Left cardiac atrium (tissue), 4 donors: ENCODE results near the gene DSCAML1. TPM values are rescaled to one million over a fixed set of nuclear protein-coding genes. Genes with fewer than 3 reads are reported as not detected.
A peak's percentile ranks its signal among the peaks of the same experiment; 100 is the strongest.

Experiments used
- ATAC-seq, 2 donors: fragments of 200-7000 bp; cut with Tn5 transposase; one replicate each; pipeline ENCODE4 v1.9.1; 2020; ENCODE audit warnings: mild to moderate bottlenecking in 2 of 2, moderate library complexity in 2 of 2
- DNase-seq: peaks from one replicate; pipeline ENCODE4 v3.0.0-alpha.2; 2020
- intact Hi-C, 2 donors: fragments of 100-400 bp; cut with DNase I; formaldehyde crosslinking; loops; one replicate each; pipeline versions ENCODE4 v1.14.1 to v1.15.1; 2022 to 2023
- long read RNA-seq: library from polyadenylated mRNA; unstranded; transcript quantifications from one replicate; pipeline ENCODE4 v2.0.0, GENCODE V29; 2021
- total RNA-seq, 2 donors: library from RNA; stranded (reverse); fragmentation: NEBNext Ultra II Directional; extraction: Animal tissue kit (Norgen Biotek cat#: 25700); gene quantifications; one replicate each; pipeline ENCODE4 v1.2.1, GENCODE V29; 2021
- donor health status: DM: no; HTN: yes; CAD: no.
- donor health status: DM: no; HTN: yes; CAD: no; lungs with severe emphysema.
- donor health status: DM: yes; HTN: yes; CAD: no.
- donor health status: Dilated cardiomyopathy.

The DSCAML1 gene, protein sequence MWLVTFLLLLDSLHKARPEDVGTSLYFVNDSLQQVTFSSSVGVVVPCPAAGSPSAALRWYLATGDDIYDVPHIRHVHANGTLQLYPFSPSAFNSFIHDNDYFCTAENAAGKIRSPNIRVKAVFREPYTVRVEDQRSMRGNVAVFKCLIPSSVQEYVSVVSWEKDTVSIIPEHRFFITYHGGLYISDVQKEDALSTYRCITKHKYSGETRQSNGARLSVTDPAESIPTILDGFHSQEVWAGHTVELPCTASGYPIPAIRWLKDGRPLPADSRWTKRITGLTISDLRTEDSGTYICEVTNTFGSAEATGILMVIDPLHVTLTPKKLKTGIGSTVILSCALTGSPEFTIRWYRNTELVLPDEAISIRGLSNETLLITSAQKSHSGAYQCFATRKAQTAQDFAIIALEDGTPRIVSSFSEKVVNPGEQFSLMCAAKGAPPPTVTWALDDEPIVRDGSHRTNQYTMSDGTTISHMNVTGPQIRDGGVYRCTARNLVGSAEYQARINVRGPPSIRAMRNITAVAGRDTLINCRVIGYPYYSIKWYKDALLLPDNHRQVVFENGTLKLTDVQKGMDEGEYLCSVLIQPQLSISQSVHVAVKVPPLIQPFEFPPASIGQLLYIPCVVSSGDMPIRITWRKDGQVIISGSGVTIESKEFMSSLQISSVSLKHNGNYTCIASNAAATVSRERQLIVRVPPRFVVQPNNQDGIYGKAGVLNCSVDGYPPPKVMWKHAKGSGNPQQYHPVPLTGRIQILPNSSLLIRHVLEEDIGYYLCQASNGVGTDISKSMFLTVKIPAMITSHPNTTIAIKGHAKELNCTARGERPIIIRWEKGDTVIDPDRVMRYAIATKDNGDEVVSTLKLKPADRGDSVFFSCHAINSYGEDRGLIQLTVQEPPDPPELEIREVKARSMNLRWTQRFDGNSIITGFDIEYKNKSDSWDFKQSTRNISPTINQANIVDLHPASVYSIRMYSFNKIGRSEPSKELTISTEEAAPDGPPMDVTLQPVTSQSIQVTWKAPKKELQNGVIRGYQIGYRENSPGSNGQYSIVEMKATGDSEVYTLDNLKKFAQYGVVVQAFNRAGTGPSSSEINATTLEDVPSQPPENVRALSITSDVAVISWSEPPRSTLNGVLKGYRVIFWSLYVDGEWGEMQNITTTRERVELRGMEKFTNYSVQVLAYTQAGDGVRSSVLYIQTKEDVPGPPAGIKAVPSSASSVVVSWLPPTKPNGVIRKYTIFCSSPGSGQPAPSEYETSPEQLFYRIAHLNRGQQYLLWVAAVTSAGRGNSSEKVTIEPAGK (N-terminal part only)
- total RNA-seq: under 1 TPM; 0.76 to 0.88 TPM
- long read RNA-seq: 0 reads

- ATAC-seq (peak; percentile 88 to 92), DNase-seq (peak; percentile 59)
- intact Hi-C loops: loop anchor here in 1 of 2 donors (10.0 kb wide), 1 partner anchor 182 kb away; no protein-coding TSS in a partner anchor
Observed at GRCh38 chr11:117796872-117797529, at the start of gene DSCAML1. Gene DSCAML1 (minus strand): TSS chr11:117797216. CDS start chr11:117797079, 137 bp downstream.

DNA sequence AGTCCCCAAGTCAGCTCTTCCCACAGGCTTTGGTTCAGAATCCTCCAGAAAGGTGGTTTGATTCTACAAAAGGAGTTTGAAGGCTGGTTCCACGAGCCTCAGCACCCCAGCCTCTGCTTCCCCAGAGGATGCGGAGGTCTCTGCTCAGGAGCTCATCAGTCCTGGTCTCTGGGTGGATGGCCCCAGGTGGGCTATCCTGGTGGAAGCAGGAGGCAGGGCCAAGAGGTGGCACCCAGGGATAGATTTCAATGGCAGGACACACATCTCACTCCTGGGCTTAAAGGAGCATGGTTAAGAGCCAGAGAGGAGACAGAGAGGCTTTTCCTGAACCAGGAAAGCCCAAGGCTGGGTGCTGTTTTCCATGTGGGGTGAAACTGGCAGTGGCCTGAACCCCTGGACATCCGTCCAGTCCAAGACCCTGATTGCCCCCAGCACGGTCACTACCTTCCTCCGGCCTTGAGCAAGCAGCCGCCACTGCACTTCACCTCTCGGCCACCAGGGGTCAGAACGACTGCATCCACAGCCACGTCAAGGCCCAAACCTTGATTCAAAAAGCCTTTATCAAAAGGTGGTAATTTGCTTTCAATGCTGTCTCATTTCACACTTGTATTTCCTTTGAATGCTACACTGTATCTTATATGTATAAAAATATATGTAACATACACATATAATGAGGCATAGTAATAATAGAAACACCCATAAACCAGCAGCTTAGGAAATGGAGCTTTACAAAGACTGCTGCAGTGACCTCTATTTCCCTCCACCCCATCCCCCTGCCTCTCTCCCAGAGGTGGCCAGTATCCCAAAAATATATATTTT lies 46.9 kb upstream of the DSCAML1 start:
- peak; percentile 66 to 71 for ATAC-seq
- intact Hi-C loops: loop anchor here (1.0 to 10.0 kb wide), 5 partner anchors 63 to 211 kb away; no protein-coding TSS in a partner anchor
- peak; percentile 82 for DNase-seq

- intact Hi-C loops: loop anchor here (2.0 to 10.0 kb wide), 4 partner anchors 65 to 212 kb away; no protein-coding TSS in a partner anchor
- ATAC-seq: peak; percentile 29 to 48
- DNase-seq: peak; percentile 29
Observed at GRCh38 chr11:117842131-117842941, 45.3 kb upstream of the DSCAML1 start.

DNA sequence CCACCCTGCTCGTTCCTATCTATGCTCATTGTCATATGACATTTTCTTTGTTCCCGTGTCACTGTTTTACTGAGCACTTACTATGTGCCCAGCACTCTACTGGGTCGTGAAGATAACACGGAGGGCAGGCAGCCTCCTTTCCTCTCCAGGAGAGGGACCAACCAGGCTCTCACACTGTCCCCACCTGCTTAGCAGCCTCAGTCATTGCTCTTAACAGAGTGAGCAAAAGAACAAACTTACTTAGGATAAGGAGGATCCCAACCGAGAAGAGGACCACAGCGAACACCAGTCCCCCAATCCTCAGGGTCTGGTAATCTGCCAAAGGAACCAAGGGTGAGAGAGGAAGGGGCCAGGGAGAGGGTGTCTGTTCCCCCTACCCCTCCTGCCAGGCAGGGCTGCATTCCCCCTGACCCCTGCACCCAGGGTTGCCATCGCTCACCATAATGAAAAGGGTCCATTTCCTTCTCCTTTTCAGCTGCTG lies 44.6 kb upstream of the DSCAML1 start:
- ATAC-seq (peak in 1 of 2 donors; percentile 12), DNase-seq (peak; percentile 10)
- intact Hi-C loops: loop anchor here (2.0 to 10.0 kb wide), 4 partner anchors 66 to 213 kb away; no protein-coding TSS in a partner anchor

DNA sequence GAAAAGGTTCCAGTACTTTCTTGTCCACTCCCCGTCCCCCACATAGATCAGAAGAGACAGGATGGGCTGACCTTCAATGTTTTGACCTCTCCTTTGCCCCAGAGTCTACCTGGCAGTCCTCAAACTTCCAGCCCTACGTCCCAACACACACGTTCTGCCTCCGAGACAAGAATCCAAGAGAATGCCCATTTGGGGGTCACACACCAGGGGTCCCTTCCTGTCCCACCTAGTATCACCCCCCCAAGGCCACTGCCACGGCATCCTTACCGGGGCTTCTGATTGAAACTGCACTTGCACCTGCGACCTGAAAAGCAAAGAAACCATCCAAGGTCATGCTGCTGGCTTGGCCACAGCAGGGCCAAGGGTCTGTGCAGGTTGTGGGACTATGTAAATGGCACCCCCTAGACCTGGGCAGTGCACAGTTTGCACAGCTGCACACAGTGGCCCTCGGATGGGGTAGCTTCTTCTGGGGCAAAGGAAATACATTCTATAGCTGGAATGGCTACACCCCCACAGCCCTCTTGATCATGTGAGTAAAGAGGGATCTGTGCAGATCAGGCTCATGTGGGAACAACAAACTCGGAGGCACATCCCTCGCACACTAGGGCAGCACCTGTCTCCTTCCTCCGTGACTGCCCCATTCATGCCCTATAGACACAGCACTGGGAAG lies 44.0 kb upstream of the DSCAML1 start:
- DNase-seq (no peak), ATAC-seq (no peak)
- intact Hi-C loops: loop anchor here (5.0 to 10.0 kb wide), 3 partner anchors 66 to 214 kb away; no protein-coding TSS in a partner anchor

- DNase-seq (peak; percentile 10), ATAC-seq (no peak)
- intact Hi-C loops: loop anchor here (5.0 to 10.0 kb wide), 3 partner anchors 67 to 215 kb away; no protein-coding TSS in a partner anchor
Observed at GRCh38 chr11:117839936-117840813, 43.2 kb upstream of the DSCAML1 start.

- ATAC-seq (no peak), DNase-seq (peak; percentile 12)
- intact Hi-C loops: no loop called here
Observed at GRCh38 chr11:117839380-117839881, 42.4 kb upstream of the DSCAML1 start.

DNA sequence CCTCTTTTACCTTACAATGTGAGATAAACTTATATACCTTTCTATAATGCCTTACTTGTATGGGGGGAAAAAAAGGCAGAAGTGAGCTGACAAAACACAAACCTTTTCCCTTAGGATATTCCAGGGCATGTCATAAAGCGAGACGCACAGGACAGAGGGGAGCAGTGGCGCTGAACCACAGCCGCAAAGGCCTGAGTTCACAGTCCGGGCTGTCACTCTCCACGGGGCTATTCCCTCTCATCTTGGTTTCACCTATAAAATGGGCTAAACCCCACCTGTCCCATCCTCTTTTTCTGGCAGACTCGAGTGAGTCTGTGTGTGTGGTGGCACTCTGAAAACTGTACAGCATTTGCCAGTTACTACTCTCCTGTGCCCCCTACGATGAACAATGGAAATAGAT lies 41.9 kb upstream of the DSCAML1 start:
- ATAC-seq: no peak
- intact Hi-C loops: no loop called here
- no peak for DNase-seq

DNA sequence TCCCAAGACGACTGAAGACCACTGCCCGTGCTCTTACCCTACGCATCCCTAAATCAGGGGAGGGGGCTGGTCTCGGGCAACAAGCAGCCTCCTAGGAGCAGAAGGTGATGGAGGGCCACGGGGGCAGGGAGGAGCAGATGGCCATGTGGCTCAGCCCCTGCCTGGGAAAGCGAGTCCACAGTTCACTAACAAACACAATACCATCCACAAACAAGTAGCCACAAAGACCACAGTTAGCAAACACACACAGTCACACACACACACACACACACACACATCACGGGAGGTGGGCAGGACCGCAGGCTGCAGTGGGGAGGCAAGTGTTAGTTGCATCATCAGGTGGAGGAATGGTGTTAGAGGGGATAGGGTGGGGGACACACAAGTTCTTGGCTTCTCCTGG lies 40.8 kb upstream of the DSCAML1 start:
- ATAC-seq (no peak), DNase-seq (peak; percentile 7)
- intact Hi-C loops: no loop called here

- no peak for ATAC-seq
- intact Hi-C loops: no loop called here
Observed at GRCh38 chr11:117837070-117837776, 40.2 kb upstream of the DSCAML1 start.

GRCh38 chr11:117836077-117836960 lies 39.3 kb upstream of the DSCAML1 start:
- DNase-seq (peak; percentile 3), ATAC-seq (peak in 1 of 2 donors; percentile 8)
- intact Hi-C loops: no loop called here

More at GRCh38 chr11:117837070-117837776, 40.2 kb upstream of the DSCAML1 start:
- peak; percentile 22 for DNase-seq

DNA sequence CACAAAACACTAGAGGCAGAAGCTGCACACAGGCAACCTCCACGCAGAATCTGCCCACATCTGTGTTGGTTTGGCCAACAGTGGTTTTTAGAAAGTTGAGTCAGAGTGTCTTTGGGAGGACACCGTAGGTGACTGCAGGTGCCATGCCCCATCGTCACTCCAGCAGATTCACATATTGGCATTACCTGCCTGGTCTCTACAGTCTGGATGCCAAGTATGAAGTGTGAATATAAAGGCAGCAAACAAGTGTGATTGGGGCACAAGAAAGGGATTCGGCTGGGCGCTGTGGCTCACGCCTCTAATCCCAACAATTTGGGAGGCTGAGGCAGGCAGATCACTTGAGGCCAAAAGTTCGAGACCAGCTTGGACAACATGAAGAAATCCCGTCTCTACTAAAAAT lies 38.6 kb upstream of the DSCAML1 start:
- intact Hi-C loops: no loop called here
- ATAC-seq (no peak), DNase-seq (no peak)

DNA sequence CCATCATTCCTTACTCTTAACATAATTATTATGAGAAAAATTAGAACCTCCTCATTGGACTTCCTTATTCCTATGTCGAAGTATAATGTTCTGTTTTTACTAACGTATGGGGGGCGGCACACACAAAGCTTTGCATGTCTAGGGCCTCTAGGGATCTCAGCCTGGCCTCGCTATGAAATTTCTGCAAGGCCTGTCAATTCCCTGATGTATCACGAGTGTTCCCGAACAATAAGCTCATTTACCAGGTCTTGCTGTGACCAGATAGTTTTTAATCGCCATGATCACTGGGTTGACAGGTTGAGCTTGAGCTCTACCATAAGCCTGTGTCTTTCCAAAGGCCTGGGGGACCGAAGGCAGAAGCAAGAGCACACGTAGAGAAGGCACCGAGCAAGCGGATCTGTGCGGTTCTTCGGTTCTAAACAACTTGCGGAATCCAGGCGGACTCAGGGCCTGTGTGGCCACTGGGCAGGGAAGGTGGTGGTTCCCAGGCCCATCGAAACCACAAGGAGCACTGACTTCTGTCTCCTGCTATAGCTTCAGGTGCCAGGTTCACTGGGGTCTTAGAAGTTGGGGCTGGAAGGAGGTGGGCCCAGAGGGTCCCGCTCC lies 37.9 kb upstream of the DSCAML1 start:
- DNase-seq: no peak
- no peak for ATAC-seq
- intact Hi-C loops: no loop called here
